HUDEP-2 (cell line): ENCODE measurements around the gene SLC50A1.
"Not testable (repeated sequence)": the region's sequence is repeated elsewhere in the genome, so short reads cannot be mapped to it uniquely, and the experiment has no call there.

ENCODE experiments used
- DNase-seq, 76 experiments: peaks; one replicate each; lab custom pipeline; 2025; ENCODE audit not compliant: unreplicated experiment in 76 of 76; lab: John Stamatoyannopoulos, UW

SLC50A1 gene

GRCh38 chr1:155116113-155116764 lies 19.4 kb upstream of the SLC50A1 start:
- no peak for DNase-seq

DNA sequence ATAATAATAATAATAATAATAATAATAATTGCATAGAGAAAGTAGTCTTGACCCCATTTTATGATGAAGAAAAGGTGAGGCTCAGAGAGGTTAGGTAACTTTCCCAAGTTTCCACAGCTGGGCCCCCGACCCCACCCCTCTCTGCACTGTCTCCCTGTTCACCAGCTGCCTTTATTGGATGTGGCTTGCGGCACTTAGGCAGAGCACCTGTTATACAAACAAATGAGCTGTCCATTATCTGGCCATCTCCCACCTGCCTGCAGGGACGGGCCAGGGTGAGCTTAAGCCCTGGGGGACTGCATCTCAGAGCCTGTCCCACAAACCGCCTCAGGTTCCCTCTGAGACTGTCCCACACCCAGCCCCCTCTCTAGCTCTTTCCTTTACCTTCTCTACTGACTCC lies 18.0 kb upstream of the SLC50A1 start:
- DNase-seq: no peak

- not testable (repeated sequence) for DNase-seq
Observed at GRCh38 chr1:155118090-155118489, 17.6 kb upstream of the SLC50A1 start.

DNA sequence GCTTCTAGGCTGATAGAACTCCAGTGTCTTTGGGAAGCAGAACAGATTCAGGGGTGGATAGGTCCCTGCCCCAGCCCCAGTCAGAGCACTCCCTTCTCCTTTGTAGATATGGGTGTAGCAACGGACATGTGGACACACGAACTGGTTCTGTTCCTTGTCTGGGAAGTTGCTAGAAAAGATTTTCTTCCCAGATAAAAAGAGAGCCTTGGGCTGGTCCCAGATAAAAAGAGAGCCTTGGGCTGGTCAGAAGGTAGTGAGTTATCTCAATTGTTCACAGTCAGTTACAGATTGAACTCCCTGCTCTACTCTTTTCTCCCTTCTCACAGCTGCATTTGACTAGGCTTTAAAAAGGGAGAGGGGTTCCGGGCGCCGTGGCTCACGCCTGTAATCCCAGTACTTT lies 15.4 kb upstream of the SLC50A1 start:
- DNase-seq: no peak

- DNase-seq: no peak
Observed at GRCh38 chr1:155121249-155121648, 14.4 kb upstream of the SLC50A1 start.

DNA sequence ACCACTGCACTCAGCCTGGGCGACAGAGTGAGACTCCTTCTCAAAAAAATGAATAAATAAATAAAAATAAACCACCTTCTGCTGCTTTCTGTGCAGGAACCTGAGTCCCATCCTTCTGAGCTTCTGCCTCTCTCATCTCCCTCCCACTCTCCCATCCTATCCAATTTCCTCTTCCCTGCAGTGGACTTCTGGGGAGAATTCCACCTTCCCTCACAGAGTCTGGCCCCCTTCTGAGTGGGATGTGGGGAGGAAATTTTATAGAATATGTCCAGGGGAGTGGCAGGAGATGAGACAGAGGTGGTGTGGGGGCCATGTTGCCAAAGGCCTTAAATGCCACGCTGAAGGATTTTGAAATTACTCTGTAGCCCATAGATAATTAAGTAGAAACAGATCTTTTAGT lies 13.3 kb upstream of the SLC50A1 start:
- DNase-seq: no peak

- no peak for DNase-seq
Observed at GRCh38 chr1:155123801-155124200, 11.9 kb upstream of the SLC50A1 start.

GRCh38 chr1:155124503-155125463 lies 10.9 kb upstream of the SLC50A1 start:
- DNase-seq: no peak

DNA sequence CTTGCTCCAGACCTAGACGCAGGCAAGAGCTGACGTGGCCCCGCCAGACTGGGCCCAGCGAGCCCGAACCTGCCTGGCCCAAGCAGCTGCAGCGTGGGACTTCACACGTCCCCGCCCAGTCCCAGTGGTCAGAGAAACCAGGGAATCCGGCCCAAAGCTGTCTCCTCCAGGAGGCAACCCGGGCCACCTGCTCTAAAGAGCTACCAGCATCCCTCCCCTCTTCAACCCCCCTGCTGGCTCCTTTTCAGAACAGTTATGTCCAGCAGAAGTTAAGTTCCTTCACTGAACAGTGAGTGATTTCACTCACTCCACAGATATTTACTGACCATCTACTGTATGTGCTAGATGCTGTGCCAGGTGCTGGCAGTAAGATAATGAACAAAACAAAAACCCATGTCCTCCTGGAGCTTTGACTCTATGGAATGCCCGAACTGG lies 10.1 kb upstream of the SLC50A1 start:
- no peak for DNase-seq

DNA sequence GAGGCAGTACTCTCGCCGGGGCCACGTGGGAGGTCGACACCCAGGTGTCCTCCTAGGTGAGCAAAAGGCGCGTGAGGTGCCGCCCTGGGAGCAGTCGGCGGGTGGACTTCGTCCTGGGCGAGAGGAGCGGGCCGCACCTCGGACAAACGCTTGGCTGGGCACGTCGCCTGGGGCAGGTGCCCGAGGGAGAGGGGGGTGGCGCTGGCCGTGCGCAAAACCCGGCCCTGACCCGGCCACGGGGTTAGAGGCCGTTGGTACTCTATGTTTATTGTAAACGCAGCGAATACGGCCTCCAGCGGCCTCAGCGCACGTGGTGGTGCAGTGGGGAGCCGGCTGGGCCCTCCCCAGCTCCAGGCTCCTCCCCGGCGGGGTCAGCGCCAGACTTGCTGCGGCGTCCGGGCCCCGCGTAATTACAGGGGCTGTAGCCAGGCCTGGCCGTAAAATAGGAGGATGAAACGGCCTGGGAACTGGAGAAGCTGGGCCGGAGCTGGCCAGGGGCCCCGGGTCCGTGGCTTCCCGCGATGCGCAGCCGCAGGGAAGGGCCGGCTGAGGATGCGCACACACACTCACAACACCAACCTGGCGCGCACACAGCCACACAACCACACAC lies 9.6 kb upstream of the SLC50A1 start:
- DNase-seq: no peak

DNA sequence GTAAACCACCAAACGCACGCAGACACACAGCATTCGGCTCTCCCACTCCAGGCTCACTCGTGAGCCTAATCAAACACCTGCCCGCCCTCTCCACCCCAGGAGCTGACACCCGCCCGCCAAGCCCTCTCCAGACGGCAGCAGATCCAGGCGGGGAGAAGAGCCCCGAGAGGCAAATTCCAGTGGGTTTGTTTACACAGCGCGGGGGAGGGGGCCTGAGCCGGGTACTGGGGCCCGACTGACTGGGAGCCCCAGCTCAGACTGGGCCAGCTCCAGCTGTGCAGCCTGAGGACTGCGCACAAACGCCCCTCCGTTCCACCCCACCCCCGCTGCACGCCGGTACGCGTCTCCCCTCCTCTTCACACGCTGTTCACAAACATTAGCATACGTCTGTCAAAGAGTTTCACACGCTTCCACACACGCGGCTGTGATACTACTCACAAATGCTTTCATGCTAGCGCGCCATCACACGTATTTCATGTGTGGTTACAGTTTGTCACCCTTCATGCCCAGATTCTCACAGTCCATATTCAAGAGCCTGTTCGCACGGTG lies 9.0 kb upstream of the SLC50A1 start:
- no peak for DNase-seq

DNA sequence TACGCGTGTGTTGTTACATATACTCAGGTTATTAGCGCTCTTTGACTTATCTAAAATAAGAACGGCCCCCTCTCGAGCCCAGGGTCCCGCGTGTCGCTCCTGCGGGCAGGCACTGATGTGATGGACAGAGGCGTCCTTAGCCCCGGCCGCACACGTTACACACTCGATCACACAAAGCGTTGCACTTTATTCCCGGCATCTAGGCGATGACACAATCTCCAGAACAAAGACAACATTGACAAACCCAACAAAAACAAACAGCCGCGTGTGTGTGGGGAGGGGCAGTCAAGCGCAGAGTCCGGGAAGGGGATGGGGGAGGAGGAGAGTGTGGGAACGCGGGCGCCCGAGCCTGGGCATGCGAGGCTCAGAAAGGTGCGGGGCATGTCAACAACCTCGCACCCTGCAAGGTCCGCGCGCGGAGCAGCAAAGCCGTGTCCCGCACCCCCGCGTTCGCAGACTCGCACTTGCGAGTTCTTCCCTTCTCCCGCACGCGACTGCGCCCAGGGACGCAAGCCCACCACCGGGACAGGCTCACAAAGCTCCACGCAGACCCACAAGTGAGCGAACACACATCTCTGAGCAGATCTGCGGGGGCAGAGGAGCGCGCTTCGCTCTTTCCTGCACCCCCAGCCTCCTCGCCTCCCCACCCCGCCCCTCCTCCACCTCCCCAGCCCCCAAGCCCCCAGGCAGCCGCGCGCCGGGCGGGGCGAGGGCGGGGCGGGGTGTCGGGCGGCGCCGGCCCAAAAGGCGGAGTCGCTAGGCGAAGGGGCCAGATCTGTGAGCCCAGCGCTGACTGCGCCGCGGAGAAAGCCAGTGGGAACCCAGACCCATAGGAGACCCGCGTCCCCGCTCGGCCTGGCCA lies 8.3 kb upstream of the SLC50A1 start, which contains the start of gene EFNA1:
EFNA1 (plus strand) TSS at position 772 of the 862 bp plus-strand sequence. CDS start 102 bp downstream, outside the sequence.
- peak in 18 of 76 experiments; percentile 4 to 46 (median 26) for DNase-seq

DNA sequence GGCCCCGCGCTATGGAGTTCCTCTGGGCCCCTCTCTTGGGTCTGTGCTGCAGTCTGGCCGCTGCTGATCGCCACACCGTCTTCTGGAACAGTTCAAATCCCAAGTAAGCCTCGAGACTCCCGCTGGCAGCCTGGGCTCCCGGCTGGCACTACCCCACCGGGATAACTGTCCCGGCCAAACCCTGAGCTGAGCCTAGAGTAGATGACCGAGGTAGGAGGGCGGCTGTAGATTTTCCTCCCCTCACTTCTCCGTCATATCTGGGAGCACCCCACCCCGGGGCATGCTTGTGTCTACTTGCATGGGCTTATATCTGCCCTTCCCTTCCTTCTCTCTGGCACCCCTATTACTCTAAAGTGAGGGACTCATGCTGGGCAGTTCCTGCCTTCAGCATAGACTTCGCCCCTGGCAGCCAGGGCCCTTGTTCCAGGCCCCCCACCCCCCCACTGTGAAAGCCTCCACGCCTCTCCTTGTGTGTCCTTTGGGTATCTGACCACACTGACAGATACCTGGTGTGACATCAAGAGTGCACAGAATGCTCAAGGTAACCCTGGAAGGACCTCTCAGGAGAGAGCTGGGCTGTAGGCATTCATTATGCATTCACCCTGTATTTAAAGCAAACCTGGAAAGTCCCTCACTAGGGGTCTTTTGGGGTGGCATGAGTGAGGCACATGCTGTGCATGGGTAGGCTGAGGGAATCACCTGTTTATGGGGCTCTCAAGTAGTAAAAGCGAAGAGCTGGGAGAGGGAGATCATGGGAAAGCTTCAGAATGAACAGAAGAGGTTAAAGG lies 7.5 kb upstream of the SLC50A1 start:
- peak in 1 of 76 experiments; percentile 19 for DNase-seq

- no peak for DNase-seq
Observed at GRCh38 chr1:155128755-155129473, 6.7 kb upstream of the SLC50A1 start.

DNA sequence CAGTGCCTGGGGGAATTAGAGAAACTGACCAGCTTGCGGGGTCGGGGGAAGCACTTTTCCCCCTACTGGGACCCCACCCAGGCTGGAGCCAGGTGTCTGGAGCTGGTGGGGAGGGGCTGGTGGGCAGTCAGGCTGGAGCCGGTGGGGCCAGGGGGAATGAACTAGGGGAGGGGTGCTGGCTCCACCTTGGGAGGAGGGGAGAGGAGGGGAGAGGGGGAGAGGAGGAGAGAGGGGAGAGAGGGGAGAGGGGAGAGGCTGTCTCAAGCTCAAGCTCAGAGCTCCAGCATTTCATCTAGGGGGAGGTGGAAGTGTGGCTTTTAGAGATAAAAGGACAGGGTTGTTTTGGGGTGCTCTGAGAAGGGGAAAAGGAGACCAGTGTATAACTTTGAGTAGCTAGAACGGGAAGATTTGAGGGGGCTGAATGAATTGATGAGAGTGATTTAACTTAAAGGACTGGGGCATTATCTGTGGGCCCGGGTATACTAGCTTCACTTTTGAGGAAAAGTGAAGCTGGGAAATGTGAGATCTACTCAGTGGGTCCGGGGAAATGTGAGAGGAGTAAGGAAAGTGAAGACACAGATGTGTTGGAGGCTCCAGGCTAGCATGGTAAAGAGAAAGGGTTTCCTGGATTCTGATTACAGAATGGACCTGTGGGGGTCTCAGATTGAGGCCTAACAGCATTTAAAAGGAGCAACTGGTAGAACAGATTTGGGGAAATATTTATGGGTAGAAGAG lies 5.2 kb upstream of the SLC50A1 start:
- no peak for DNase-seq

GRCh38 chr1:155131285-155131684 lies 4.4 kb upstream of the SLC50A1 start:
- DNase-seq: no peak

- no peak for DNase-seq
Observed at GRCh38 chr1:155131856-155132255, 3.8 kb upstream of the SLC50A1 start.

DNA sequence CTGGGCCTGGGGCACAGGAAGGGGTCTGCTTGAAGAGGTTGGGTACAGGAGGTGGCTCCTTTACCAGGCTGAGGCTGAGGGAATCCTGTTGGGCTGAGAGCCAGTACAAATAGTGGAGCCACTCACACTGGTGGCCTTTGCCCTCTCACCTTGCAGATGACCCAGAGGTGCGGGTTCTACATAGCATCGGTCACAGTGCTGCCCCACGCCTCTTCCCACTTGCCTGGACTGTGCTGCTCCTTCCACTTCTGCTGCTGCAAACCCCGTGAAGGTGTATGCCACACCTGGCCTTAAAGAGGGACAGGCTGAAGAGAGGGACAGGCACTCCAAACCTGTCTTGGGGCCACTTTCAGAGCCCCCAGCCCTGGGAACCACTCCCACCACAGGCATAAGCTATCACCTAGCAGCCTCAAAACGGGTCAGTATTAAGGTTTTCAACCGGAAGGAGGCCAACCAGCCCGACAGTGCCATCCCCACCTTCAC lies 1.8 kb upstream of the SLC50A1 start:
- no peak for DNase-seq
